ENCODE data around the gene TSPAN18.

TSPAN18 gene

GRCh38 chr11:44779736-44780520 is 53.2 kb downstream of the TSPAN18 start:
- no peak for DNase-seq

GRCh38 chr11:44780940-44781631 is 54.3 kb downstream of the TSPAN18 start:
- no peak for DNase-seq

GRCh38 chr11:44781655-44782054 is 54.9 kb downstream of the TSPAN18 start:
- DNase-seq: no peak

- no peak for DNase-seq
Measured at GRCh38 chr11:44782478-44782877, 55.7 kb downstream of the TSPAN18 start.

- no peak for DNase-seq
Measured at GRCh38 chr11:44784436-44784760, 57.6 kb downstream of the TSPAN18 start.

GRCh38 chr11:44784851-44785250 is 58.1 kb downstream of the TSPAN18 start:
- no peak for DNase-seq

- DNase-seq: no peak
Measured at GRCh38 chr11:44785856-44786607, 59.3 kb downstream of the TSPAN18 start.

GRCh38 chr11:44787070-44787469 is 60.3 kb downstream of the TSPAN18 start:
- no peak for DNase-seq

GRCh38 chr11:44787981-44788380 is 61.2 kb downstream of the TSPAN18 start:
- DNase-seq: no peak

- DNase-seq: peak; percentile 61
Measured at GRCh38 chr11:44788536-44789261, 61.9 kb downstream of the TSPAN18 start.

GRCh38 chr11:44789496-44789895 is 62.7 kb downstream of the TSPAN18 start:
- DNase-seq: peak; percentile 46

GRCh38 chr11:44790211-44790610 is 63.4 kb downstream of the TSPAN18 start:
- DNase-seq: no peak

GRCh38 chr11:44791316-44791925 is 64.7 kb downstream of the TSPAN18 start:
- DNase-seq: no peak

GRCh38 chr11:44792171-44792570 is 65.4 kb downstream of the TSPAN18 start:
- no peak for DNase-seq

- peak; percentile 44 for DNase-seq
Measured at GRCh38 chr11:44793350-44794090, 66.8 kb downstream of the TSPAN18 start.

GRCh38 chr11:44795803-44796535 is 69.2 kb downstream of the TSPAN18 start:
- no peak for DNase-seq

- DNase-seq: no peak
Measured at GRCh38 chr11:44797051-44797450, 70.3 kb downstream of the TSPAN18 start.

- DNase-seq: peak; percentile 76
Measured at GRCh38 chr11:44797886-44798606, 71.3 kb downstream of the TSPAN18 start.

- no peak for DNase-seq
Measured at GRCh38 chr11:44798607-44798972, 71.8 kb downstream of the TSPAN18 start.

- DNase-seq: no peak
Measured at GRCh38 chr11:44799012-44799411, 72.2 kb downstream of the TSPAN18 start.

- no peak for DNase-seq
Measured at GRCh38 chr11:44802347-44802746, 75.6 kb downstream of the TSPAN18 start.

All from fibroblast of skin of right quadriceps (primary cell).